HG02938 (cell line): Measurements from ENCODE around the gene IMPG1.
A peak's percentile ranks its signal among the peaks of the same experiment; 100 is the strongest.
"Not testable (repeated sequence)": the region's sequence is repeated elsewhere in the genome, so short reads cannot be mapped to it uniquely, and the experiment has no call there.

Source experiments
- ATAC-seq: cut with Tn5 transposase; IDR thresholded peaks from one replicate; pipeline ENCODE4 v1.9.1; 2021; ENCODE audit warnings: mild to moderate bottlenecking, moderate library complexity; ENCODE audit not compliant: unreplicated experiment

IMPG1 gene

GRCh38 chr6:75947935-75948334, 124.5 kb downstream of the IMPG1 start:
- ATAC-seq = no peak

GRCh38 chr6:75946146-75946831, 126.2 kb downstream of the IMPG1 start:
- peak; percentile 44 for ATAC-seq

DNA sequence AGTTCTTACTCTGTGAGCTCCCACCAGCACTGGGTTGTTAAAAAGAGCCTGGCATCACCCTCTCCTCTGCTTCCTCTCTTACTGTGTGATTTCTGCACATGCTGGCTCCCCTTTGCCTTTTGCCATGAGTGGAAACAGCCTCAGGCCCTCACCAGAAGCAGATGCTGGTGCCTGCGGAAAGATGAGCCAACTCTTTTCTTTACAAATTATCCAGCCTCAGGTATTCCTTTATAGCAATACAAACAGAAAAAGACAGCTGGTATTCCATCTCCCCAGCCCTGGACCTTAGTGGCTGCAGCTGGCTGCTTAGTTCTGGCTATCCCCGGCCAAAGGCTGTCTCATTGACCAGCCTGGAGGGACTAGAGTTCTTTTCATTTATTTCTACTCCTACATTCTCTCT, 129.1 kb downstream of the IMPG1 start:
- no peak for ATAC-seq

GRCh38 chr6:75941509-75941908, 131.0 kb downstream of the IMPG1 start:
- no peak for ATAC-seq

DNA sequence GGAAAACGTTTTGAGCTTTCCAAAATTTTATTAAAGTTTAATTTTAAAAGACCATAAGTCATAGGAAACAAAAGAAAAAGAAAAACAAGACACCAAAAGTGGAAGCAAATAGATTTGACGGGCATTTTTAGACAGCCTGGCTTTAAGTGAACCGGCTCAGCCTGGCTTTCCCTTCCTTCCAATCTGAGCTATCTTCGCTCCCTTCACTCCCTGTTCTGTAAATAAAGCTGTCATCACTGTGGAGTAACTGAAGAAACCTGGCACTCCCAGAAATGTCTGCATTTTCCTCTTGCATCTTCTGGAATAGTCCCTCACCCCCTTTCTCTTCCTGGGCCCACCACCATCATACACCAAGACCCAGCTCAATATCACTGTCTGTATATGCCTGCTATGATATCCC, 131.9 kb downstream of the IMPG1 start:
- ATAC-seq = no peak

DNA sequence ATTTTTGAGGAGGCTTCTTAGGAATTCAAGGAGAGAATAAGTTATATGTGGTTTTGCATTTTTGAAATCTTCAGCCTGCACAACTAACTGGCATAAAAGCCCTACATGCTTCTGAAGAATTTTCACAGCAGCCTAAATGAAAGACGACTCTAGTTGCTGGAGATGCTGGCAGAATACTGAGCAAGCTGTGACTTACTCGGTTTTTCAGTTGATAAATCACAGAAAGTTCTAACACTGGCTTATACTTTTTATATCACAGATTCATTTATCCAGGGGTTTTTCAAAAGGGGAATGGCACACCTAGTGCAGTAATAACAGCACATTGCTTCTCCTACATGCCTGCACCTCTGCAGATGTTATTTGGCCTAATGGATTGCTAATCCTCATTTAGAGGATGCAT, 134.6 kb downstream of the IMPG1 start:
- no peak for ATAC-seq

GRCh38 chr6:75936682-75937081, 135.8 kb downstream of the IMPG1 start:
- no peak for ATAC-seq

- peak; percentile 4 for ATAC-seq
Observed at GRCh38 chr6:75935473-75935793, 137.0 kb downstream of the IMPG1 start.

- peak; percentile 74 for ATAC-seq
Observed at GRCh38 chr6:75934643-75935472, 137.6 kb downstream of the IMPG1 start.

DNA sequence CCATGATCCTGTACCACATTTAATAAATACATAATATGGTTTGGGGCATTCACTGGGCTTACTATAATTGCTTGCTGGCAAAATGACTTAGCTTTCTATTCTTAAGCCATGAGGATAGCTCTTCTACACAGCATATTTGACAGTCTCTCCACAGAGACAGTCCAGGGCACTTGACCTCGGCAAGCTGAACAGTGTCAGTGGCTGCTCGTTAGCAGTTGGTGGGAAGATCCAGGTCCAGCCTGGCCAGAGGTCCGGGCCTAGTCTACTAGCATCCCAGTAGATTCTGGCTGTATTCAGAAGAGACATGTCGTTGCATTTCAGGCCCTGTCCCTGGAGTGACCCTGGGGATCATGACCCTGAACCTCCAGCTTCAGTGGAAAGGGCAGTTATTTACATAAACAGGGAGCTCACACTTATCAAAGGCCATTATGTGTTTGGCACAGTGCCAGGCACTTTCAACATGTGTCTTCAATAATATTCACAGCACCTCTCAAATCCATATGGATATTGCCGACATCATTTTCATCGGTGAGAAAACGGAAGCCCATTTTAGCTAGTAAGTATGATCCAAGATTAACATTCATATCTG, 139.0 kb downstream of the IMPG1 start:
- ATAC-seq = no peak

DNA sequence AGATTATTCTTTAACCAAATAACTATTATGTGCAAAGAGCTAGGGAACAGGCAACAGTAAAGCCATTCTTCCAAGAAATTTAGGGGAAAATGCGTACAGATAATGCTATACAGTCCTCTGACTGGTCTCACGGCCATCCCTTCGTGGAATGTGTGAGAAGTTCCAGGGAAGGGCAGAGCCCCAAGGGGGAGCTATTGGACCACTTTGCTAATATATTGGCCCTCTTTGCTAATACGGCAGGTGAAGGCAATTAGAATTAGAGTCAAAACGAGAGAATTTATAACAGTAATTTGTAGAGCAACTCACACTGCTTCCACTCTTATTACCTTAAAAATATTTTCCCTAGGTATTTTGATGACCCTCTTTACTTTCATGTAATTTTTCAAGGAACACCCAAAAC, 140.4 kb downstream of the IMPG1 start:
- no peak for ATAC-seq

- ATAC-seq = no peak
Observed at GRCh38 chr6:75931011-75931680, 141.3 kb downstream of the IMPG1 start.

- peak; percentile 72 for ATAC-seq
Observed at GRCh38 chr6:75926293-75927168, 145.9 kb downstream of the IMPG1 start.

DNA sequence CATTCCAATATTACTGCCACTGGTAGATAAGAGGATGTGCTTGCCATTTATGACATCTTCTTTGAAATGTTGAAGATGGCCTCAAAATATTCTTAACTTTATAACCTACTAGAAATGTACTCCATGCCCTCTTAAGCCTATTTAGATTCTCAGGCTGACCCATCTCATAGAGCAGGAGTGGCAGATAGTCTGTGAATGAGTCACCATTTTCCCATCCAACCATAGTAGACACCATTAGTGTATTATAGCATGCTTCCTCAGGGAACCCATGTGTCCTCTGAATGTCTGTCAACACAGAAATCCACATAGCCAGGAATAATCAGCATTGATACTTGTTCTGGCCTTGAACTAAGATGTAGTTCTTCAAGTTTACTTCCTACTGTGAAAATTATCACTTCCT, 150.2 kb downstream of the IMPG1 start:
- ATAC-seq = no peak

DNA sequence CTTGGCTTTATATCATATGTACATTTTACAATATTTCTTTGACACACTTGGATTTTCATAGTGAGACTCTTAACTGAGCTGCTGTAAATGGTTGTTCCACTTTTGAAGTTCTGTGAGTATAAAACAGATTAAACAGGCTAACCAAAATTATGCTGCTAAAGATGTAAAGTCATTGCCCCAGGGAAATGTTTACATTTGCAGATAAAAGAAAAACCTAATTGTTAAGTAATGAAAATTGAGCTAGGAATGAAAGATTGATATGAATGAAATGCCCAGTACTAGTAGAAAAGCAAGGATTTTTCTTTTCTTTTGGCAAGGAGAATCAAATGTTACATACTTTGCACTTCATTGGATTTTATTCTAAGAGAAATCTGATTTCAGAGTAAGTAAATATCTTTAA, 159.4 kb downstream of the IMPG1 start:
- ATAC-seq = no peak

DNA sequence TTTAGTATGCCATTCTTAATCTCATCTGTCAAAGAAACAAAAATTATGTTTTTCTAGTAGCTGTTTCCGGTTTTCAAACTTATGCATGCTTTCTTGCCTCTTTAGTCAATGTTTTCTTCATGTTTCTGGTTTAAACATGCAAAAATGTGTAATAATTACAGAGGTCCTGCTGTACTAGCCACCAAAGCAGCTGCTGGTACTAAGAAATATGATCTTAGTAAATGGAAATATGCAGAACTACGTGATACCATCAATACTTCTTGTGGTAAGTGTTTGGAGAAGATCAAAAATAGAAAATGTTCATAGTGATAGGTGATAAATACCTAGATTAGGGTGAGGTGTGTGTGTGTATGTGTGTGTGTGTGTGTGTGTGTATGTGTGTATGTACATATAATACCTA, 165.0 kb downstream of the IMPG1 start:
- no peak for ATAC-seq

GRCh38 chr6:75906871-75907270, 165.6 kb downstream of the IMPG1 start:
- ATAC-seq = no peak

DNA sequence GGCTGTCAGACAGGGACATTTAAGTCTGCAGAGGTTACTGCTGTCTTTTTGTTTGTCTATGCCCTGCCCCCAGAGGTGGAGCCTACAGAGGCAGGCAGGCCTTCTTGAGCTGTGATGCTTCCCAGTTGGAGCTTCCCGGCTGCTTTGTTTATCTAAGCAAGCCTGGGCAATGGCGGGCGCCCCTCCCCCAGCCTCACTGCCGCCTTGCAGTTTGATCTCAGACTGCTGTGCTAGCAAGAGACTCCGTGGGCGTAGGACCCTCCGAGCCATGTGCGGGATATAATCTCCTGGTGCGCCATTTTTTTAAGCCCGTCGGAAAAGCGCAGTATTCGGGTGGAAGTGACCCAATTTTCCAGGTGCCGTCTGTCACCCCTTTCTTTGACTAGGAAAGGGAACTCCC, 167.3 kb downstream of the IMPG1 start:
- ATAC-seq = not testable (repeated sequence)

DNA sequence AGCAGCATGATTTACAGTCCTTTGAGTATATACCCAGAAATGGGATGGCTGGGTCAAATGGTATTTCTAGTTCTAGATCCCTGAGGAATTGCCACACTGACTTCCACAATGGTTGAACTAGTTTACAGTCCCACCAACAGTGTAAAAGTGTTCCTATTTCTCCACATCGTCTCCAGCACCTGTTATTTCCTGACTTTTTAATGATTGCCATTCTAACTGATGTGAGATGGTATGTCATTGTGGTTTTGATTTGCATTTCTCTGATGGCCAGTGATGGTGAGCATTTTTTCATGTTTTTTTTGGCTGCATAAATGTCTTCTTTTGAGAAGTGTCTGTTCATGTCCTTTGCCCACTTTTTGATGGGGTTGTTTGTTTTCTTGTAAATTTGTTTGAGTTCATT, 172.2 kb downstream of the IMPG1 start:
- ATAC-seq = not testable (repeated sequence)

DNA sequence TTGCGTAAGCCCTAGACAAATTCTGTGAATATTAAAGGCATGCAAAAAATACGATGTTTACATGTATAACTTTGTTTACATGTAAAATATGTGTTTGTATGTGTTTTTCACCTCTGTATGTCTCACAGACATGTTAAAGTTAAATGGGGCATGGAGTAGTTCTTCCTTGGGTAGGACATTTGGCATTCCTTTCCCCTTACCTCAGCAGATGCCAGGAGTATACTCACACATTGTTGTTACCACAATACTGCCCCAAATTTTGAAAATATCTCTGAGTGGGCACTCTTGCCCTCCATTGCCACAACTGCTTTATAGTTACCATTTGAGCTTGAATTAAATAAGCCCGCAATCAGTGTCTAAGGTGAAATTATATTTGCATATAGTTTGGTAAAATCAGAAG, 175.9 kb downstream of the IMPG1 start:
- ATAC-seq = no peak

DNA sequence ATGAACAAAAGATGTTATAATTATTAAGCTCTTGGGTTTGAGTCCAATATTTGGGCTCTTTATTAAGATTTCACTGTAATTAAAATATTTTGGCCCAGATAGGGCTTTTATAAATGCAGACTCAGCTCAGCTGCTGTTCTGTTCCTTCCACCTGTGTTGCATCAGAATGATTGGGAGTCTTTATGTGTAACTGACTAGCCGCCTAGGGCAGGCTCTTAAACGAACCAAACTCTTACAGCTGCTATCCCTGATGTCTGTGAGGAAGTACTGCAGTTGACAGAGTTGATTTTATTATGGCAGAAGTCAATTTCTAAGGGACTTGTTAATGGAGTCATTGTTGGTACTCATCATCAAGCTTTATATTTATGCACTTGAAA, 178.7 kb downstream of the IMPG1 start:
- no peak for ATAC-seq
